ENCODE measurements around the gene DIO3.

GRCh38 chr14:101556131-101556530, 5.2 kb upstream of the DIO3 start:
- no peak for TF ChIP-seq EZH2 (IDR thresholded peaks at IDR 0.05; ENCODE audit: borderline replicate concordance, low read depth, low read length, poor library complexity, severe bottlenecking)
- TF ChIP-seq CTCF (conservative IDR thresholded peaks at IDR 0.05; ENCODE audit: low read depth, low read length), result no peak
